ENCODE data around the gene DSG1. TPM values are rescaled to one million over a fixed set of nuclear protein-coding genes. Genes with fewer than 3 reads are reported as not detected.

The DSG1 gene
- not detected for total RNA-seq
- long read RNA-seq: 0 reads

DNA sequence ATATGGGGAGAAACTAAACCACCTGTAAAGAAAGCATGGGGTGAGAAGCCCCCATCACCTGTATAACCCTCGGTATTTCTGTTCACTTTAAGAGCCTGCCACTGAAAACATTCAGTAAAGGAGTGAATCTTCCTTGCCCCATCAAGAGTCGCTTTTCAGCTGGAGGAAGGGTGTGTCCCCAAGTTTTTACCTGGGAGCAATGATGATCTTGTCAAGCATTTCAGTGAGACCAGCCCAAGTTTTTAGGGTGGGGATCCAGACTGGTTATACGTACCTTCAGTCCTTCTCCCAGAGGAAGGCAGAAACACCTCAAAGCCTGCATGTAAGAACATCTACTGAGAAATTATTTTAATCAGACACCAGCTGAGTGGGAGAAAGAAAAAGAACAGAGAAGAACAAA, at the start of gene DSG1:
Gene DSG1 (plus strand): TSS at position 301 of the 400 bp plus-strand sequence. CDS start 141 bp downstream, outside the sequence.
- TF ChIP-seq CTCF (IDR thresholded peaks at IDR 0.05): no peak
- ATAC-seq: no peak
- H3K4me3 ChIP-seq: no peak within 1 kb of the TSS
- H3K4me1 ChIP-seq: no peaks in the 10 kb centered on the region
- DNase-seq: no peak
- intact Hi-C loops (cut with DNase I): no loop called here
- H3K27me3 ChIP-seq: no peaks in the 10 kb centered on the region
- H3K9me3 ChIP-seq: no peaks in the 10 kb centered on the region
- no peak within 1 kb of the TSS for H3K27ac ChIP-seq
- H3K36me3 ChIP-seq: no peaks in the 10 kb centered on the region

- ATAC-seq (no peak), DNase-seq (no peak)
- no peaks in the 10 kb centered on the region for H3K9me3 ChIP-seq
- H3K27me3 ChIP-seq: no peaks in the 10 kb centered on the region
- no peak overlapping the region for H3K27ac ChIP-seq
- H3K36me3 ChIP-seq: no peaks in the 10 kb centered on the region
- intact Hi-C loops (cut with DNase I): no loop called here
- no peaks in the 10 kb centered on the region for H3K4me1 ChIP-seq
- H3K4me3 ChIP-seq: no peak overlapping the region
- no peak for TF ChIP-seq CTCF (IDR thresholded peaks at IDR 0.05)
Measured at GRCh38 chr18:31268985-31269406, 49.0 kb upstream of the DSG1 start.

DNA sequence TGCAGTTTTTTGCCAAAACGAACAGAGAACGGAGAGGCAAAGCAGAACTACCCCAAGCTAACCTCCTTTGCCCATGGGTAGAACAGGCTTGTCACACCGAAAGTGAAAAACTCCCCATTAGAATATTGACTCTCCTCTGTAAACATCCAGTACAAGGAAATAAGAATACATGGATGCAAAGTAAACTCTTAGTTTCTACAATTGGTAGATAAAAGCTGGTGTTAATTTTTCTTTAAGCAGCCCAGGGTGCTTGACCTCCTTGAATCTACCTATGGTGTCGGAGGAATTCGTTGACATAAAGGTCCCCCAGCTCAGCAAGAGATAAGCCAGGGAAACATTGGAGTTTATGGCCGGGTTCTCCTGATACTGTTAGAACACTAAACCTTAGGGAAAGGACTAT, 48.4 kb upstream of the DSG1 start:
- H3K36me3 ChIP-seq: no peaks in the 10 kb centered on the region
- H3K9me3 ChIP-seq: no peaks in the 10 kb centered on the region
- no peaks in the 10 kb centered on the region for H3K4me1 ChIP-seq
- no peaks in the 10 kb centered on the region for H3K27me3 ChIP-seq
- no peak for ATAC-seq
- DNase-seq: no peak
- intact Hi-C loops (cut with DNase I): no loop called here
- TF ChIP-seq CTCF (IDR thresholded peaks at IDR 0.05): no peak
- H3K27ac ChIP-seq: no peak overlapping the region
- no peak overlapping the region for H3K4me3 ChIP-seq

- no peak for TF ChIP-seq CTCF (IDR thresholded peaks at IDR 0.05)
- no peak overlapping the region for H3K4me3 ChIP-seq
- no peak for ATAC-seq
Measured at GRCh38 chr18:31270578-31270977, 47.4 kb upstream of the DSG1 start.

GRCh38 chr18:31273812-31274527, 44.0 kb upstream of the DSG1 start:
- DNase-seq (no peak), ATAC-seq (peak; percentile 62)
- Histone ChIP-seq H3K9me3 (no peaks in the 10 kb centered on the region), H3K4me3 (no peak overlapping the region), H3K4me1 (no peaks in the 10 kb centered on the region), H3K27me3 (no peaks in the 10 kb centered on the region), H3K36me3 (no peaks in the 10 kb centered on the region), H3K27ac (no peak overlapping the region)
- intact Hi-C loops (cut with DNase I): no loop called here
- TF ChIP-seq CTCF (IDR thresholded peaks at IDR 0.05): no peak

More at GRCh38 chr18:31270578-31270977, 47.4 kb upstream of the DSG1 start:
- Histone ChIP-seq H3K27me3 (no peaks in the 10 kb centered on the region), H3K36me3 (no peaks in the 10 kb centered on the region), H3K27ac (no peak overlapping the region), H3K4me1 (no peaks in the 10 kb centered on the region), H3K9me3 (no peaks in the 10 kb centered on the region)
- no peak for DNase-seq
- intact Hi-C loops (cut with DNase I): no loop called here
